Sigmoid colon (tissue), 4 donors: ENCODE data around the gene CXCR3.

ENCODE experiments used
- EP300 ChIP-seq, 4 donors: sonication (generic); formaldehyde crosslinking; IDR thresholded peaks; one replicate each; pipeline ENCODE4 v1.6.1; 2017; ENCODE audit warnings: antibody characterized with exemption in 4 of 4
- POLR2A ChIP-seq, 2 donors: fragments of 450-650 bp; IDR thresholded peaks; one replicate each; pipeline ENCODE4 v1.6.1; 2016; ENCODE audit warnings: antibody characterized with exemption in 2 of 2, mild to moderate bottlenecking in 2 of 2, moderate library complexity in 2 of 2
- POLR2AphosphoS5 ChIP-seq, 4 donors: sonication (generic); formaldehyde crosslinking; IDR thresholded peaks; one replicate each; pipeline ENCODE4 v1.6.1; 2017; ENCODE audit warnings: antibody characterized with exemption in 4 of 4
- TF ChIP-seq, protein P1 (sequence below), 4 experiments: fragments of 450-650 bp in 3 of 4; fragments of 200-600 bp in 1 of 4; IDR thresholded peaks; one replicate each; pipeline ENCODE4 v1.5.1; 2016 to 2019; ENCODE audit warnings: antibody characterized with exemption in 4 of 4, mild to moderate bottlenecking in 3 of 4, moderate library complexity in 2 of 4

DNA sequence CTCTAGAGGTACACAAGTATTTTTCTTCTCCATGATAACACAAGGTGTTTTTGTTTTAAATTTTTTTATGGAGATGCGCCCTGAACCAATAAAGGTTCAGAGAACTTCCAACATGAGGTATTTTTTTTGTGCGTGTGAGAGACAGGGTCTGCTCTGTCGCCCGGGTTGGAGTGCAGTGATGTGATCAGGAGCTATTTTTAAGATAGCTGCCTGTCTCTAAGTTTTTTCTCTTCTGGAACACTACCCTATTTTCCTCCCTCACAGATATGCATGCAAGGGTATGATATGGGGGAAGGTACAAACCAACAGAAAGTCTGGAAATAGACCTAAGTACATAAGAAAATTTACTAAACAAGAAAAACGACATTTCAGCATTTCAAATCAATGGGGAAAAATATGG lies 37.1 kb downstream of the CXCR3 start:
- TF ChIP-seq, protein P1, sequence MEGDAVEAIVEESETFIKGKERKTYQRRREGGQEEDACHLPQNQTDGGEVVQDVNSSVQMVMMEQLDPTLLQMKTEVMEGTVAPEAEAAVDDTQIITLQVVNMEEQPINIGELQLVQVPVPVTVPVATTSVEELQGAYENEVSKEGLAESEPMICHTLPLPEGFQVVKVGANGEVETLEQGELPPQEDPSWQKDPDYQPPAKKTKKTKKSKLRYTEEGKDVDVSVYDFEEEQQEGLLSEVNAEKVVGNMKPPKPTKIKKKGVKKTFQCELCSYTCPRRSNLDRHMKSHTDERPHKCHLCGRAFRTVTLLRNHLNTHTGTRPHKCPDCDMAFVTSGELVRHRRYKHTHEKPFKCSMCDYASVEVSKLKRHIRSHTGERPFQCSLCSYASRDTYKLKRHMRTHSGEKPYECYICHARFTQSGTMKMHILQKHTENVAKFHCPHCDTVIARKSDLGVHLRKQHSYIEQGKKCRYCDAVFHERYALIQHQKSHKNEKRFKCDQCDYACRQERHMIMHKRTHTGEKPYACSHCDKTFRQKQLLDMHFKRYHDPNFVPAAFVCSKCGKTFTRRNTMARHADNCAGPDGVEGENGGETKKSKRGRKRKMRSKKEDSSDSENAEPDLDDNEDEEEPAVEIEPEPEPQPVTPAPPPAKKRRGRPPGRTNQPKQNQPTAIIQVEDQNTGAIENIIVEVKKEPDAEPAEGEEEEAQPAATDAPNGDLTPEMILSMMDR (IDR thresholded peaks at IDR 0.05): no peak
- TF ChIP-seq POLR2AphosphoS5 (IDR thresholded peaks at IDR 0.05) (no peak), POLR2A (IDR thresholded peaks at IDR 0.05) (no peak), EP300 (IDR thresholded peaks at IDR 0.05) (no peak)
